ENCODE measurements around the gene LRRC1.

LRRC1 gene

GRCh38 chr6:53906103-53906502 is 111.3 kb downstream of the LRRC1 start:
- no peak overlapping the region for H3K4me3 ChIP-seq (ENCODE audit: low read depth, low read length)
- TF ChIP-seq CTCF (IDR thresholded peaks at IDR 0.05; ENCODE audit: low read depth, low read length, missing control alignments) = no peak
- no peak for DNase-seq (ENCODE audit: low read depth)

DNA sequence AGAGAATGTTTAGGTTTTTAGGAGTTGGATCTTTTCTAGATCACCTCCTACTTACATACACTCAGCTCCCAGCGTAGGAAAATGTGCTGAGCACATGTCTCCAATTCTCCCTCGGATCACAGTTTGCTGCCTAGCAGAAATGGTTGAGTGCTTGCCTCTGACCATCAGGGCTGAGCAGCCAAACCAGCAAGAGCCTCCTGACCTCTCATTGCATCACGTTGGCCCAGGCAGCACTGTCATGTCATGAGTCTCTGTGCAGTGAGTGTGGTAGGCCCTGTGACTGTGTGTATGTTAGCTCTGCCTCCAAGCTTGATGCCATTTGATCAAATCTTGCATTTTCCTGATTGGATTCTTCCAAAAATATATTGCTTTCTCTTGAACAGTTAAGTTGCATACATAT is 112.0 kb downstream of the LRRC1 start:
- no peak overlapping the region for H3K4me3 ChIP-seq (ENCODE audit: low read depth, low read length)
- no peak for DNase-seq (ENCODE audit: low read depth)
- TF ChIP-seq CTCF (IDR thresholded peaks at IDR 0.05; ENCODE audit: low read depth, low read length, missing control alignments) = no peak

- no peak for TF ChIP-seq CTCF (IDR thresholded peaks at IDR 0.05; ENCODE audit: low read depth, low read length, missing control alignments)
- no peak overlapping the region for H3K4me3 ChIP-seq (ENCODE audit: low read depth, low read length)
- no peak for DNase-seq (ENCODE audit: low read depth)
Observed at GRCh38 chr6:53910834-53911233, 116.0 kb downstream of the LRRC1 start.

DNA sequence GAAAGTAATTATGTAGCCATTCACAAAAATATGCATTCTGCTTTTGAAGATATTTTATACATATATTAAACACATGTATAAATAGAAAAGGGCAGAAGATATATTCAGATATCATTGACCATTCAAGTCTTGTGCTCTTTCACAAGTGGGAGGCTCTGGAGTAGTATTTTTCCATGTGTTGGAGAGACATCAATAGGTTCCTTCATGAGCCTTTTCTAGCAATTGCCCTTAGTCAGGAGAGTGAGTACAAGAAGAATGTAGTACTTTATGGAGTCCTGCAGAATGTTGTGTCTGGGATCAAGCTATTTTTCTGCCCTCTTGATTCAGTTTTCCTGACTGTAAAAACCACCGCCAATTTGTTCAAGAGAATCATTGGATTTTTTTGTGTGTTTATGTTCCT is 117.9 kb downstream of the LRRC1 start:
- DNase-seq (ENCODE audit: low read depth) = no peak
- no peak overlapping the region for H3K4me3 ChIP-seq (ENCODE audit: low read depth, low read length)
- TF ChIP-seq CTCF (IDR thresholded peaks at IDR 0.05; ENCODE audit: low read depth, low read length, missing control alignments) = no peak

DNA sequence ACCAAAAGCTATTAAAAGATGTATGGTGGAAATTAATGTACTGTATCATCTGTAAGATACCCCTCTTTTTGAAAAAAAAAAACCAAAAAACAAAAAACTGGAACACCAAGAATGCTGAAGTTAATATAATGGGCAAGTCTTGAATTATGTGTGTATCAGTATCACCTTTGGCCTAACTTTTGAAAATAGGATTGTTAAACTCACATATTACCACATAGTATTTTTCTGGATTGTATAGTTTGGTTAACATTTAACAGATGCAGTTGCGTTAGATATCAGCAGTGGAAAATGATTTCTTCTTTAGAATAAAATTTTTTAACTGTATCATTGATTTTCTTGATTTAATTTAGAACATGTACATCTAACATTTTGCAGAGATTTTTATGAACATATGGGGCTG is 118.5 kb downstream of the LRRC1 start:
- DNase-seq (ENCODE audit: low read depth) = no peak
- no peak overlapping the region for H3K4me3 ChIP-seq (ENCODE audit: low read depth, low read length)
- TF ChIP-seq CTCF (IDR thresholded peaks at IDR 0.05; ENCODE audit: low read depth, low read length, missing control alignments) = no peak

DNA sequence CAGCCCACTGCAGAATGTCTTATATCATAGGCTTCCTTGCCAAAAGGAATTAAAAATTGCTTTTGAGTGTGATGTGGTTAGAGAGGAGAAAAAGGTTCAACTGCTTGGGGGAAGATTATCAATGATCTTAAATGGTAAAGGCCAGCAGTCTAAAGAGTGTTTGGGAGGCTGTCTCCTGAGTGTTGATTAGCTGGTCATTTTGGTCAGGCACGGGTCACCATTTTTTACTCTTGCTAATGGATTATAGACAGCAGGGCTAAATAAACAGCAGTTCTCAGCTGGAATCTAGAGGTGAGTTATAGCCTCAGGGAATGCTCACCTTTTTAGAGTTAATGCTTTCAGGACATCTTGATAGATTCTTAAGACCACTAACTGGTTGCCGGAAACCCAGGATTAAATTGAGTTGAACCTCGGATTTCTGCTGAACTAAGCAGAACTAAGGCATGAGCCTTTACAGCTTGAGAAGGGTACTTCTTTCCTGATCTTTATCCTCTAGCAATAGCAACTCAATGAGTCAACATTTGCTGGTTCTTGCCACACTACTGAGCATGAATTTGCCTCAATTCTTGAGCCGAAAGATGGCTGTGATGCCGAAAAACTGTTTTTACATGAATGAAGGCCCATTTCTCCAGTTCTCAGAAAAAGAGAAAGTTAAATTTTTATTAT is 120.4 kb downstream of the LRRC1 start:
- DNase-seq (ENCODE audit: low read depth) = no peak
- no peak overlapping the region for H3K4me3 ChIP-seq (ENCODE audit: low read depth, low read length)
- no peak for TF ChIP-seq CTCF (IDR thresholded peaks at IDR 0.05; ENCODE audit: low read depth, low read length, missing control alignments)

DNA sequence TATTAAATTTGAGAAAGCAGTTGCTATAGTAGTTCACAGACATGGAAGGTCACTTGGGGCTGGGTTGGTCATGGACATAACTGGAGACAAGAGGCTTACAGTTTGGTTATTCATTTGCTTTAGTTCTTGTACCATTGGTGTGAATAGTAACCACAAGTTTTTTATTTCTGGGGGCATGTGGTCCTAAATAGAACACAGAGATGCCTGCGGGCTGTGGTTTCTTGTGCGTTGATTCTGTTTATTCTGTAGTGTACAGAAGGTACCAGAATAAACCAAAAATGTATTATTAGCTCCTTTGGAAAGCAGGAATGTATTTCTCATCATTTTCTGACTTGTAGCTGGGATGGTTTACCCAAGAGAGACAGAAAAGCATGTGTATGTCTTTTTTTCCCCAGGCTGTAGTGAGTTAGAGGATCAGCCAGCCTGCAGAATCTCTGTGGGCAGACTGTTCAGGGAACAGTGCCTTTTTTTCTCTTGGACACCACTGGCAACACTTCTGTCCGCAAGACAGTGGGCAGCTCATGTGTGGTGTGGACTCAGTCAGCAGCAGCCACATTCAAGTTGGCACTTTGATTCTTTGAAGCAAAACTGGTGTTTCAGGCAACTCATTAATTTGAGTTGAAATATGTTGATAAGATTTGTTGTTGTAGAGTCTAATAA is 122.1 kb downstream of the LRRC1 start:
- DNase-seq (ENCODE audit: low read depth) = no peak
- no peak overlapping the region for H3K4me3 ChIP-seq (ENCODE audit: low read depth, low read length)
- TF ChIP-seq CTCF (IDR thresholded peaks at IDR 0.05; ENCODE audit: low read depth, low read length, missing control alignments) = no peak
